AG09319 (cell line): ENCODE measurements around the gene NELL1.

Source experiments
- DNase-seq: peaks from one replicate; pipeline ENCODE4 v3.0.0-alpha.2; 2010; ENCODE audit warnings: low read depth; ENCODE audit errors: extremely low read depth
- CTCF ChIP-seq: IDR thresholded peaks from 2 replicates; pipeline ENCODE4 v1.5.1; 2011; ENCODE audit warnings: low read depth, mild to moderate bottlenecking, inconsistent platforms, low read length, moderate library complexity

NELL1 gene

GRCh38 chr11:21470521-21470920 lies 801.1 kb downstream of the NELL1 start:
- DNase-seq: no peak
- TF ChIP-seq CTCF: no peak

- no peak for DNase-seq
- no peak for TF ChIP-seq CTCF
Observed at GRCh38 chr11:21472261-21472660, 802.9 kb downstream of the NELL1 start.

GRCh38 chr11:21474529-21474928 lies 805.1 kb downstream of the NELL1 start:
- TF ChIP-seq CTCF: no peak
- DNase-seq: no peak

DNA sequence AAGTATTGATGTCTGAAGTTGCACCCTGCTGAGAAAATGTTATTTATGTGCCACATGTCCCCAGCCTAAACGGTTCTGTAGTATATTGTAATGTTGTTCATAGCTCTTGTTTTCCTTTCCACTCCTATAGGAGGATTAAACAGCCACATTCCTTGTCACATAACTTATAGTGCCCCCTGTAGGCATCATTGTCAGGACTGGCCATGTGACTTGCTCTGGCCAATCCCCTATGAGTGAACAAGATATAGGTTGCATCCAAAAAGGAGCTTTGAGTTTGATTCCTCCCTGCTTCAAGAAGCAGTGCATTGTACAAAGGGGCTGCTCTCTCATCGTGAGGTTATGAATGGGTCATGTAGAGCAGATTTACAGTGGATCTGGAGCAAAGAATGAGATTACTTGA lies 805.9 kb downstream of the NELL1 start:
- DNase-seq: no peak
- no peak for TF ChIP-seq CTCF

GRCh38 chr11:21476588-21476987 lies 807.2 kb downstream of the NELL1 start:
- DNase-seq: no peak
- TF ChIP-seq CTCF: no peak

- no peak for DNase-seq
- no peak for TF ChIP-seq CTCF
Observed at GRCh38 chr11:21480240-21480639, 810.9 kb downstream of the NELL1 start.

DNA sequence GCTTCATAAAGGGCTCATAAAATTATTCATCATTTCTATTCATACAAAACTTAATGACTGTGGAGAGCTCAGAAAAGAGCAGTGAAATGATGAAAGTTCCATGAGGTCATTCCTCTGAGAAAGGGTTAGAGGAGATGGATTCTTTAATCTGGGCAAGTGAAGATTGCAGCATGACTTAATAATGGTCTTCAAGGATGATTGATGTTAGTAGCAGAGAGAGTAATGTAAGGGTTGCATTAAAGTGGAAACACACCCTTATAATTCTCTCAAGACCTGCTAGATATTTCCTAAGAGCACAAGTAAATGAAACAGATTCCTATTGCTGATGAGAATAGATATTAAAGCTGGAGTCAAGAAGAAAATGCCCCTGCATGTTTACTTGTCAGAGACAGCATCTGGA lies 811.9 kb downstream of the NELL1 start:
- TF ChIP-seq CTCF: no peak
- DNase-seq: no peak

GRCh38 chr11:21484039-21484438 lies 814.7 kb downstream of the NELL1 start:
- no peak for TF ChIP-seq CTCF
- DNase-seq: no peak
